Activated CD8-positive, alpha-beta T cell treated with anti-CD3 and anti-CD28 coated beads for 36 hours (primary cell): ENCODE results near the gene TGM1. TPM values are rescaled to one million over a fixed set of nuclear protein-coding genes. Genes with fewer than 3 reads are reported as not detected.
"Not testable (repeated sequence)": the region's sequence is repeated elsewhere in the genome, so short reads cannot be mapped to it uniquely, and the experiment has no call there.

Source experiments
- ATAC-seq: fragments of 200-7000 bp; cut with Tn5 transposase; one replicate; pipeline ENCODE4 v1.10.0; 2021; ENCODE audit warnings: mild to moderate bottlenecking, moderate library complexity
- CTCF ChIA-PET: fragments of 350-600 bp; sonication (Branson Sonifier 250); formaldehyde crosslinking; loops from one replicate; lab custom pipeline; 2021; ENCODE audit warnings: antibody characterized with exemption; lab: Charles Lee
- POLR2A ChIA-PET: fragments of 350-600 bp; sonication (Branson Sonifier 250); formaldehyde crosslinking; loops from one replicate; lab custom pipeline; 2021; ENCODE audit warnings: antibody characterized with exemption; lab: Charles Lee
- DNase-seq: peaks from one replicate; pipeline ENCODE4 v3.0.0-alpha.2; 2020
- H3K27ac Mint-ChIP-seq: one replicate; pipeline ENCODE4 v1.8.0; 2021; ENCODE audit warnings: mild to moderate bottlenecking, mixed read lengths
- H3K27me3 Mint-ChIP-seq: one replicate; pipeline ENCODE4 v1.8.0; 2021; ENCODE audit warnings: mixed read lengths
- H3K36me3 Mint-ChIP-seq: one replicate; pipeline ENCODE4 v1.8.0; 2021; ENCODE audit warnings: low read depth, mixed read lengths
- H3K4me1 Mint-ChIP-seq: one replicate; pipeline ENCODE4 v1.8.0; 2021; ENCODE audit warnings: low read depth, mixed read lengths
- H3K4me3 Mint-ChIP-seq: one replicate; pipeline ENCODE4 v1.8.0; 2021; ENCODE audit warnings: mild to moderate bottlenecking, moderate library complexity, mixed read lengths
- H3K9me3 Mint-ChIP-seq: one replicate; pipeline ENCODE4 v1.8.0; 2021; ENCODE audit warnings: mixed read lengths
- CTCF ChIP-seq: fragments of 200-600 bp; IDR thresholded peaks from one replicate; pipeline ENCODE4 v1.8.0; 2022; ENCODE audit warnings: antibody characterized with exemption, mild to moderate bottlenecking
- intact Hi-C: fragments of 100-400 bp; cut with micrococcal nuclease; formaldehyde crosslinking; loops from one replicate; pipeline ENCODE4 v1.10.0; 2022
- total RNA-seq, 2 experiments: library from RNA; stranded (reverse); gene quantifications; one replicate each; pipeline ENCODE4 v1.2.3, GENCODE V29; 2021

The TGM1 gene
- total RNA-seq, 2 experiments from 2014 or later: 3.0 to 3.1 TPM

- Mint-ChIP-seq H3K9me3 (no peaks in the 10 kb centered on the region), H3K4me1 (peaks cover 30% of the 10 kb centered on the region), H3K27ac (no peak overlapping the region), H3K4me3 (no peak overlapping the region), H3K27me3 (no peaks in the 10 kb centered on the region), H3K36me3 (peaks cover 17% of the 10 kb centered on the region)
- intact Hi-C loops: no loop called here
- POLR2A ChIA-PET: interaction anchor here (0.8 kb wide), 1 partner anchor 17 kb away, joined by 3 read pairs; no protein-coding TSS in a partner anchor
- CTCF ChIA-PET: interaction anchor here (1.2 to 3.2 kb wide), 5 partner anchors 10 to 81 kb away, joined by 3 to 10 read pairs (median 5); partner anchors contain the start of genes CIDEB, MDP1 and TINF2
- DNase-seq (no peak), ATAC-seq (no peak)
- no peak for TF ChIP-seq CTCF
These were observed 36.5 kb downstream of the TGM1 start for GRCh38 chr14:24226473-24226872.

- ChIA-PET POLR2A (interaction anchor here (1.0 to 1.1 kb wide), 3 partner anchors 9 to 34 kb away, joined by 3 read pairs; partner anchors contain the start of gene CHMP4A), CTCF (interaction anchor here (1.2 to 3.2 kb wide), 3 partner anchors 9 to 27 kb away, joined by 3 to 10 read pairs (median 3); partner anchors contain the start of gene MDP1)
- H3K36me3 Mint-ChIP-seq: peaks cover 17% of the 10 kb centered on the region
- ATAC-seq (no peak), DNase-seq (no peak)
- H3K27ac Mint-ChIP-seq: no peak overlapping the region
- H3K27me3 Mint-ChIP-seq: no peaks in the 10 kb centered on the region
- intact Hi-C loops: no loop called here
- TF ChIP-seq CTCF: no peak
- H3K4me1 Mint-ChIP-seq: peaks cover 24% of the 10 kb centered on the region
- no peaks in the 10 kb centered on the region for H3K9me3 Mint-ChIP-seq
- H3K4me3 Mint-ChIP-seq: no peak overlapping the region
These were observed 38.3 kb downstream of the TGM1 start for GRCh38 chr14:24224618-24225071.

DNA sequence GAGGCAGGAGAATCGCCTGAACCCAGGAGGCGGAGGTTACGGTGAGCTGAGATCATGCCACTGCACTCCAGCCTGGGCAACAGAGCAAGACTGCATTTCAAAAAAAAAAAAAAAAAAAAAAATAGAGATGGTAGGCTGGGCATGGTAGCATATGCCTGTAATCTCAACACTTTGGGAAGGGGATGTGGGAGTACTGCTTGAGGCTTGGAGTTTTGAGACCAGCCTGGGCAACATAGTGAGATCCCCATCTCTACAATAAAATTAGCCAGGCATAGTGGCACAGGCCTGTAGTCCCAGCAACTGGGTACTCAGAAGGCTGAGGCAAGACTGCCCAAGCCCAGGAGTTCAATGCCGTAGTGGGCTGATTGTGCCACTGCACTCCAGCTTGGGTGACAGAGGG is 40.0 kb downstream of the TGM1 start:
- peaks cover 11% of the 10 kb centered on the region for H3K36me3 Mint-ChIP-seq
- intact Hi-C loops, DNase-seq, H3K27me3 Mint-ChIP-seq, H3K4me3 Mint-ChIP-seq, H3K9me3 Mint-ChIP-seq, ATAC-seq, H3K27ac Mint-ChIP-seq: not testable (repeated sequence)
- POLR2A ChIA-PET: interaction anchor here (0.6 kb wide), 1 partner anchor 61 kb away, joined by 3 read pairs; no protein-coding TSS in a partner anchor
- peaks cover 22% of the 10 kb centered on the region for H3K4me1 Mint-ChIP-seq
- CTCF ChIA-PET: interaction anchor here (0.6 kb wide), 1 partner anchor 110 kb away, joined by 4 read pairs; no protein-coding TSS in a partner anchor

DNA sequence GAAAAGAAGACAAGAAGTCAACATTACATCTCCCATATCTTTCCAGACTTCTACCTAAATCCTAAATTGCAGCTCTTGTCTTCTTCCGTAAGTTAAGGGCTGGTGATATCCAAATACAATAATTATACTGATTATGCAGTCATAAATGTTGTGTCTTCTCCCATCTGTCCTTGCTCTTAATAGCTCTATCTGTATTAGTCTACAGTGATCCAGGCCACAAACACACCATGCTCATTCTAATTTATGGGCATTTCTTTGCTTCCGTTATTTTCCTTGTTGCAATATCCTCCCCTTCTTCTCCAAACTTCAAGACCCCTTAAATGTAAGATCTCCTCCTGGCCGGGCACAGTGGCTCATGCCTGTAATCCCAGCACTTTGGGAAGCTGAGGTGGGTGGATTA is 43.5 kb downstream of the TGM1 start:
- ChIA-PET CTCF (interaction anchor here (0.7 to 2.6 kb wide), 5 partner anchors 9 to 89 kb away, joined by 3 to 12 read pairs (median 6); partner anchors contain the start of genes CIDEB and TINF2), POLR2A (interaction anchor here (0.7 to 1.3 kb wide), 5 partner anchors 9 to 58 kb away, joined by 3 to 5 read pairs (median 3); partner anchors contain the start of gene IRF9)
- Mint-ChIP-seq H3K4me1 (peaks cover 19% of the 10 kb centered on the region), H3K4me3 (no peak overlapping the region), H3K9me3 (no peaks in the 10 kb centered on the region), H3K36me3 (peaks cover 9% of the 10 kb centered on the region), H3K27ac (no peak overlapping the region), H3K27me3 (no peaks in the 10 kb centered on the region)
- intact Hi-C loops: no loop called here
- no peak for TF ChIP-seq CTCF
- DNase-seq: no peak
- ATAC-seq: no peak

- DNase-seq: no peak
- H3K27ac Mint-ChIP-seq: no peak overlapping the region
- POLR2A ChIA-PET: interaction anchor here (1.1 to 1.3 kb wide), 2 partner anchors 16 to 58 kb away, joined by 3 read pairs; partner anchors contain the start of gene IRF9
- no peak overlapping the region for H3K4me3 Mint-ChIP-seq
- no peaks in the 10 kb centered on the region for H3K9me3 Mint-ChIP-seq
- no peak for ATAC-seq
- intact Hi-C loops: no loop called here
- TF ChIP-seq CTCF: no peak
- H3K27me3 Mint-ChIP-seq: no peaks in the 10 kb centered on the region
- peaks cover 22% of the 10 kb centered on the region for H3K4me1 Mint-ChIP-seq
- CTCF ChIA-PET: interaction anchor here (0.9 to 2.6 kb wide), 3 partner anchors 10 to 89 kb away, joined by 3 to 12 read pairs (median 6); partner anchors contain the start of gene CIDEB
- peaks cover 10% of the 10 kb centered on the region for H3K36me3 Mint-ChIP-seq
These were observed 43.9 kb downstream of the TGM1 start for GRCh38 chr14:24219080-24219479.

- ATAC-seq, H3K27me3 Mint-ChIP-seq, intact Hi-C loops, H3K9me3 Mint-ChIP-seq, DNase-seq, H3K4me3 Mint-ChIP-seq: not testable (repeated sequence)
- peaks cover 26% of the 10 kb centered on the region for H3K36me3 Mint-ChIP-seq
- ChIA-PET CTCF (interaction anchor here (1.0 to 2.0 kb wide), 5 partner anchors 8 to 84 kb away, joined by 3 to 21 read pairs (median 8); partner anchors contain the start of genes IRF9 and TINF2), POLR2A (interaction anchor here (1.3 to 1.7 kb wide), 3 partner anchors 10 to 16 kb away, joined by 4 to 11 read pairs (median 5); partner anchors contain the start of gene GMPR2)
- peaks cover 33% of the 10 kb centered on the region for H3K4me1 Mint-ChIP-seq
- H3K27ac Mint-ChIP-seq: peak overlapping the region; percentile 98
These were observed 46.1 kb downstream of the TGM1 start for GRCh38 chr14:24216876-24217275.
